ENCODE data around the gene RNGTT.
"Not testable (repeated sequence)": the region's sequence is repeated elsewhere in the genome, so short reads cannot be mapped to it uniquely, and the experiment has no call there.

Gene RNGTT

DNA sequence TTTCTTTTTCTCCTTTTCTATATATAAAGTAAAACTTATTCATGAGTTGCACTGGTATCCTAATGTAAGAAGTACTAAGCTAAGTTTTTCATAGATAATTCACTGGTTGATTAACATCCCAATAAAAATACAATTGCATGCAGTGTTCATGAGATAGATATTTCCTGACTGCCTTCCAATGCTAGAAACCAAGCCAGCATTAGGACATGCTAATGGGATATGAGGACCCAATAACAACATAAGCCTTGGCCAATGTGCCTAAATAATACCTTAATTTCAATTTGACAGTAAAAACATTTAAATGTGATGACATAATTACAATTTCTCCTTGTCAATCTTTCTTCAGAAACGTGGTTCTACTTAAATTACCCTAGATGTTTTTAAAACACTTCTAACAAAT lies 152.7 kb downstream of the RNGTT start:
- DNase-seq (ENCODE audit: low read depth in 2 of 2) = no peak

DNA sequence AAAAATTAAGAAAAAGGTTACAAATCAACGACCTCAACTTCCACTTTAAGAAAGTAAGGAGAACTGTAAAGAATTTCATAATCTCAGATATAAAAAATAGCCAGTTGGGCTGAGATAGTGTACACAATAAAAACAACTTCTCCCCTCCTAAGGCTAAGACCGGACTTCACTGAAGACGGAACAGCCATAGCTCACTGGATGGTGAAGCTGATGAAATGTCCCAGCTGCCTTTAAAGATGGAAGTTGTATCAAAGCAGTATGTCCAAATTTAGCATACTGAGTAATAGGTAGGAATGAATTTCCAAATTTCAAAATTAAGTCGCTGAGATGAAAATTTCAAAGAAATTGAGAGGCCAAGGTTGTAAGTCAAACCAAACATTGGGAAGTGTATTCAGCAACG lies 153.3 kb downstream of the RNGTT start:
- no peak for DNase-seq (ENCODE audit: low read depth in 2 of 2)

DNA sequence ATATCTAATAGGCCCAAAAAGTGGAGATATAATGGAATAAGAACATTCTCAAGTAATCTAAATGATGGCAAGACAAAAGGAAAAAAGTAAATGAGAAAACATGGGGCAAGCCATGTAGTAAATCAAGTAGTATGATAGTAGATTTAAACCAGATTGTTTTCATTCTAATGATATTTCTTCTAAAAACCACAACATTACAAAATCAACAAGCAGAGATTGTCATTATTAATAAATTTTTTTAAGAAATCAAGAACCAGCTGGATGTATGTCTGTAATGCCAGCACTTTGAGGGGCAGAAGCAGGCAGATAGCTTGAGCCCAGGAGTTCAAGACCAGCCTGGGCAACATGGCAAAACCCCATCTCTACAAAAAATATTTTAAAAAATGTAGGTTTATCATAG lies 155.0 kb downstream of the RNGTT start:
- no peak for DNase-seq (ENCODE audit: low read depth in 2 of 2)

DNA sequence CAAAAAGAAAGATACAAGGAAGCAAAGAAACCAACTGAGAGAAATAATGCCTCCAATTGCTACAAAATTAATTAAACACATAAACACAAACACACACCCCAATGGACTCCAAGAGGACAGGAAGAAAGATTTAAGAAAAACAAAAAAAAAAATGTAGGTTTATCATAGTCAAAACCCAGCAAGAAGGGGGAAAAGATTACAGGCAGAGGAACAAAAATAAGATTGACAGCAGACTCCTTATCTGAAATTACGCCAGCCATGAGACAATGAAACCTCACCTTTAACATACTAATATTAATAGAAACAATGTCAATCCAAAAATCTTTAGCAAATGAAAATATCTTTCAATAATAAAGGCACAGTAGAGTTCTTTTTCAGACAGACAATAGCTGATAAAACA lies 155.8 kb downstream of the RNGTT start:
- no peak for DNase-seq (ENCODE audit: low read depth in 2 of 2)

DNA sequence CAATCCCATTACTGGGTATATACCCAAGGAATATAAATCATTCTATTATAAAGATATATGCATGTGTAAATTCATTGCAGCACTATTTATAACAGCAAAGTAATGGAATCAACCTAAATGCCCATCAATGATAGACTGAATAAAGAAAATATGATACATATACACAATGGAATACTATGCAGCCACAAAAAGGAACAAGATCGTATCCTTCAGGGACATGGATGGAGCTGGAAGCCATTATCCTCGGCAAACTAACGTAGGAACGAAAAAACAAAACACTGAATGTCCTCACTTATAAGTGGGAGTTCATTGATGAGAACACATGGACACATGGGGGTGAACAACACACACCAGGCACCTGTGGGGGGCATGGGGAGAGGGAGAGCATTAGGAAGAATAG lies 156.7 kb downstream of the RNGTT start:
- DNase-seq (ENCODE audit: low read depth in 2 of 2) = no peak

DNA sequence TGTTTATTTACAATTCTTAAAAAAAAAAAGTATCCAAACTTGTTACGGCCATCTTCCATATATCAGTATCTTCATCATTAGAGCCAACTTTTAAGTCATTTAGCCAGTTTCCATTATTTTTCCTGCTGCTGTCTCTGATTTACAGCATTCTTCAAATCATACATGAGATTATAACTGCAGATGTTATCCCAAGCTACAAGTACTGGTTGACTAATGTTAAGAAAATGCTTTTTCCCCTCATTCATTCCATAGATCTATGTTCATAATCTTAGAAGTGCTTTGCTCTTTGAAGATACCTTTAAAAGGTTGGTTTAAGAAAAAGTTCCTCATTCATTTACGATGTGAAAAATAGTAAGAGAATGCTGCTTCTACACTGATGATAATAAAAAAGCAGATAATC lies 158.7 kb downstream of the RNGTT start:
- DNase-seq (ENCODE audit: low read depth in 2 of 2) = no peak

DNA sequence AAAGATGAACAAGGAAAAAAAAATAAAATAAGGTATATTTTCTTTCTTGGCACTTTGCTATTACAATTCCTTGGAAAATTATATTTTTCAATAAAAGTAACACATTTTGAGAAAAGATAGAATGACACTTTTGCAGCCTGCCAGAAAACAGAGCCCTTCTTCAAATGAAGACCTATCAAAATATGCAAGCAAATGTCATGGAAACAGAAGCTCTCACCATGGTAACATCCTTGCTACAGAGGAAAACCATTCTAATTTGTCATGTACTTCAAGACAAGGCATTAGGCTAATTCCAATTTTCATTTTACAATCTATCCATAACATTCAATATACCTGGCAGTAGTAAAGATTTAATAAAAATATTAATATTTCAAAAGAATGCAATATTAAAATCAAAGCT lies 177.9 kb downstream of the RNGTT start:
- DNase-seq (ENCODE audit: low read depth in 2 of 2) = no peak

DNA sequence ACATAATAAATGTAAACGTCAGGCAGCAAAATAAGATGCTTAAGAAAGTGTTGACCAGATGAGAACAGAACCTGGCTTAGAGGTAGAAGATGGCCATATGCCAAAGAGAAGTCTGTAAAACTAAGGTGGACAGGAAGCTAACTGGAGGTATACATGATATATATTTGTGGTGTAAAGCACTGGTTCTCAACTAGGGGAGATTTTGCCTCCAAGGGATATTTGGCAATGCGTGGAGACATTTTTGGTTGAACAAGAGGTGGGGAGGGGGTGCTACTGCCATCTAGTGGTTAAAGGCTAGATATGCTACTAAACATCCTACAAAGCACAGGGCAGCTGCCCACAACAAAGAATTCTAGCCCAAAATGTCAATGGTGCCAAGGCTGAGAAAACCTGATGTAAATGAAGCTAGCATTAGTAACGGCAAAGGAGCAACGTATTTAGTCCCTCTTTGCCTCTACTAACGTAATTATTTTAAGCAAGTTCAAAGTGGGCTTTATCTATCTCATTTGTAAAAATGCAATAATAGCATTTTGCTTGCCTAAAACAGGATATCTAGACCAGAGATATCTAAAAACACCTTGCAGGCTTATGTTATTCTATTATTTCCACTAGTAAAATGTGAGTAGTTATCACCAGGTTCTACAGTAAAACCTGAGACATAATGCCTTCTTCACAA lies 182.6 kb downstream of the RNGTT start:
- peak in 1 of 2 donors; percentile 0 for DNase-seq (ENCODE audit: low read depth in 2 of 2)

DNA sequence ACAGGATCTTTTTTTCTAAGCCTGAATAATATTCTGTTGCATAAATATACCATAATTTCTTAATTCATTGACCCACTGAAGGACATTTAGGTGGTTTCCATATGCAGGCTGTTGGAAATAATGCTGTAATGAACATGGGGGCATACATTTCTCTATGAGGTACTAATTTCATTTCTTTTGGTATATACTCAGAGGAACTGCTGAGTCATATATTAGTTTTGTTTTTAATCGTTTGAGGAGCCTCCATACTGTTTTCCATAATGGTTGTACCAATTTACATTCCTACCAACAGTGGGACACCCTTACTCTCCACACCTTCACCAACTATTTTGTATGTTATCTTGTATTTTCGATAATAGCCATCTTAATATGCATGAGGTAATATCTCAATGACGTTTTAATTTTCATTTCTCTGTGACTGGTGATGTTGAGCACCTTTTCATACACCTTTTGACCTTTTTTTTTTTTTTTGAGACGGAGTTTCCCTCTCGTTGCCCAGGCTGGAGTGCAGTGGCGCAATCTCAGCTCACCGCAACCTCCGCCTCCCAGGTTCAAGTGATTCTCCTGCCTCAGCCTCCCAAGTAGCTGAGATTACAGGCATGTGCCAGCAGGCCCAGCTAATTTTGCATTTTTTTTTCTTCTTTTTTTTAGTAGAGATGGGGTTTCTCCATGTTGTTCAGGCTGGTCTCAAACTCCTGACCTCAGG lies 187.4 kb downstream of the RNGTT start:
- DNase-seq (ENCODE audit: low read depth in 2 of 2) = no peak

DNA sequence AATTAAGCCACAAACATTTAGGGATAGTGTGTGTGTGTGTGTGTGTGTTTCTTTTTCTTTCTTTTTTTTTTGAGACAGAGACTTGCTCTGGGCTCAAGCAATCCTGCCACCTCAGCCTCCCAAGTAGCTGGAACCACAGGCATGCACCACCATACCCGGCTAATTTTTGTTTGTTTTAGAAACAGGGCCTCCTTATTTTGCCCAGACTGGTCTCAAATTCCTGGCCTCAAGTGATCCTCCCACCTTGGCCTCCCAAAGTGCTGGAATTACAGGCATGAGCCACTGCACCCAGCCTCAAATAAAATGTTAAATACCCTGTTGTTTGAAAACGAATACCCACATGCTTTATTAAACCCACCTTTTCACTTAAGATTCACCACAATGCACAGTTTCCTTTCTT lies 195.3 kb downstream of the RNGTT start:
- DNase-seq (ENCODE audit: low read depth in 2 of 2) = not testable (repeated sequence)

DNA sequence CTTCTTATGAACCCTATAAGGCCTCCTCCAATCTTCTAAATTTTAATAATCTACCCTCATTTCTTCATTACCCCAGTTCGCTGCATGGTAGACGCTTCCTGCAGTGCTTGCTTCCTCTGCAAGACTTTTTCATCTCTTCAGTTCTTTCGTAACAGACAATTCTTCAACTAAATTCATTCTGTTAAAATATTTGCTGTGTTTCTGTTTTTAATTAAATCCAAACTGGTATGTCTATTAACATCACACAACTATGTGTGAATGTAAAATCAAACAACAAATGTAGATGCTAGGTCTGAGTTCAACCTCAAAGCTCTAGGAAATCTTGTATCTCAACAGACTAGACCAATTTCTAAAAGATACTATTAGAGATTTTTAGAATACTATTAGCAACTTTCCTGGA lies 199.3 kb downstream of the RNGTT start:
- DNase-seq (ENCODE audit: low read depth in 2 of 2) = no peak

DNA sequence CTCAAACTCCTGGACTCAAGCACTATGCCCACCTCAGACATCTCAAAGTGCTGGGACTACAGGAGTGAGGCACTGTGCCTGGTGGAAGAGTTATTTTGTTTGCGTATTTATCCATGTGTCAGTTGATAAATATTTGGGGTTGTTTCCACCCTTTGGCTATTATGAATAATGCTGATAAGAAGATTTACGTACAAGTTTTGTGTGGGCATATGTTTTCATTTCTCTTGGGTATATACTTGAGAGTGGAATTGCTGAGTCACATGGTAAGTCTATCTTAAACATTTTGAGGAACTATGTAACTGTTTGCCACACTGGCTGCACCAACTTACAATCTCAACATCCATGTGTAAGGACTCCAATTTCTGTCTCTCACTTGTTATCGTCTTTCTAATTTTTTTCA lies 200.3 kb downstream of the RNGTT start:
- DNase-seq (ENCODE audit: low read depth in 2 of 2) = no peak

DNA sequence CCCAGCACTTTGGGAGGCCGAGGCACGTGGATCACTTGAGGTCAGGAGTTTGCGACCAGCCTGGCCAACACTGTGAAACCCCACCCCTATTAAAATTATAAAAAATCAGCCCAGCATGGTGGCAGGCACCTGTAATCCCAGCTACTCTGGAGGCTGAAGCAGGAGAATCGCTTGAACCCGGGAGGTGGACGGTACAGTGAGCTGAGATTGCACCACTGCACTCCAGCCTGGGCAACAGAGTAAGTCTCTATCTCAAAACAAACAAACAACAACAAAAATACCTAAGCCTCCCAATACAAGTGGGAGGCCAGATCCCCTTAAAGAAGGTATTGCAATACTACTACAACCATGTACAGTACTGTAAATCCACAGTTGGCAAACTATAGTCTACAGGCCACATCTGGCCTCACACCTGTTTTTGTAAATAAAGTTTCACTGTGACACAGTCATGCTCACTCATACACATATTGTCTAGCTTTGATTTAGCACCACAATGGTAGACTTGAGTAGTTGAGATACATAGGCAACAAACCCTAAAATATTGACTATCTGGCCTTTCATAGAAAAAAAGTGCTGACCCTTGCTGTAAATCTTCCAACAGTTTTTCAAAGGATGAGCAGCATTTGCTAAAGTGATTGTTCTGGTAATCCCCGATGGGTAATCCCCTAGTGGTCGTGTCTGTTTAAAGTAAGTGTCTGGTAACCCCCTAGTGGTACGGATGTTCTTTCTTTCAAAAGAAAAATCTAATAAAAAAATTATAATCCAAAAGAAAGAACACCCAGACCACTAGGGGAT lies 202.0 kb downstream of the RNGTT start:
- DNase-seq (ENCODE audit: low read depth in 2 of 2) = no peak

DNA sequence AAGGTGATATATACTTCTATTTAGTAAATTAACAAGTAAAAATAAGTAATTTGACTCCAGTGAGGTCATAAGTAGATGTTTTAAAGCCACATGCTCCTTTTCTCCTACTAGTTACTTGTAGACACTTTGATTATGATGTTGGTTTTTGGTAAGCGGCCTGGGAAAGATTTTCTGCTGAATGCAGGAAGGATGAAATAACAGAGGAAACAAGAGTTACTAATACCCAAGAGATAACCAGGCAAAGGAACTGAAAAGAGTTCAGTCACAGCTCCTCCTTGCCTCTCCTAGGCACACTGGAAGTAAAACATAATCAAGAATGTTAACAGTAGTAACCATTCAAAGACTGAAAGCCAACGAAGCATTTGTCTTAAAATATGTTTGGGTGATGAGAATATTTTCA lies 203.3 kb downstream of the RNGTT start:
- DNase-seq (ENCODE audit: low read depth in 2 of 2) = no peak

DNA sequence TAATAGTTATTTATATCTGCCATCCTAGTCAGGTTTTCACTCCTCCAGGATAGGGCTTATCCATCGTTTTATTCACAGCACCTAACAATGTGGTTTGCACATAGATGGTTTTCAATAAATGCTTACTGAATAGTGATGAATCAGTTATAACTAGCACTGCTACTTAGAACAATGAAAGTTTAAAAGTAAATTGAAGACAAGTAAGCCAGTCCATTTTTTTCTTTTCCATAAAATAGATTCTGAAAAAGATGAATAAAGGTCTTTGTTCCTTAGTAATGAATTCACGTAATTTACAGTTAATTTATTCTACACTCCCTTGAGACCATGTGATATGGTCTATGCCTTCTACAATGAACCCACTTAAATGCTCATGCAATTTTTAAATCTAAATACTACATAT lies 212.5 kb downstream of the RNGTT start:
- DNase-seq (ENCODE audit: low read depth in 2 of 2) = no peak

DNA sequence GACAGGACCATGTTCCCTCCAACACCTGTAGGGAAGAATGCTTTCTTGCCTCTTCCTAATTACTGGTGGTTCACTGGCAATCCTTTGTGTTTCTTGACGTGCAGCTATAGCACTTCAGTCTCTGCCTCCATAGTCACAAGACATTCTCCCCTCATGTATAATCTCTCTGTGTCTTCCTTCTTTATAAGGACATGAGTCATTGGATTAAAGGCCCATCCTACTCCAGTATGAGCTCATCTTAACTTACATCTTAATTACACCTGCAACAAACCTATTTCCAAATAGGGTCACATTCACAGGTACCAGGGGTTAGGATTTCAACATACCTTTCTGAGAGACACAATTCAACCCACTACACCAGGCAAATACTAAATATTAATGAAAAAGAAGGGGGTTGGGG lies 213.6 kb downstream of the RNGTT start:
- DNase-seq (ENCODE audit: low read depth in 2 of 2) = no peak

DNA sequence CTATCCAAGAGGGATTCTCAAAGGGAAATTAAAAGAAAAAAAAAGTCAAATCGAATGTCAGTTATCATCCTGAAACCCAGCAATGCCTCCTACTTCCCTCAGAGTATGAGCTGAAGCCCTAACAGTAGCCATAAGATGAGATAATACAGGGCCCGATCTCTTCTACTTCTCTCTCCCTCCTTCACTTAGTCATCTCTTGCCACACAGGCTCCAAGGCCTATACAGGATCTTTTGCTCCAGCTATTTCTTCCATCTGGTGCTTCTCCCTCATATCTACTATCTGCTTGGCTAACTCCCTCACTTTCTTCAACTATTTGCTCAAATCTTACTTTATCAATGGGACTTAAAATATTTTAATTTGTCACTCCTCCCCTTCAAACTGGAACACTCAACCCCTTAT lies 215.3 kb downstream of the RNGTT start:
- no peak for DNase-seq (ENCODE audit: low read depth in 2 of 2)

DNA sequence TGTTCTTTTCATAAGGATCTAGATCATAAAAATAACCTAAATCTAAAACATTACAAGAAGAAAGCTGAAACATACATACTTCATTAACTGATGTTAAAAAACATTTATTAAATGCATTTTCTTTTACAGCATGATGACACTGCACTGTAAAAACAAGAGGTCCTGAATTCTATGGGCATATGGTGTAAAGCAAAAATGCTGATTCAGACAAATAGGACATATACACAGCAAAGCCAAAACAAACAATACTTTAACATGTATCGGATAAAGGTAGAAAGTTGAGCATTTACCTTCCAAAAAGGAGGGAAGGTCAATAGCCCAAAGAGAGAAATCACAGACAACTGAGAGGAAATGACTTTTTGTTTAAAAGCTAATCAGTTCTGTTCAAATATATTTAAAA lies 221.5 kb downstream of the RNGTT start:
- DNase-seq (ENCODE audit: low read depth in 2 of 2) = no peak

DNA sequence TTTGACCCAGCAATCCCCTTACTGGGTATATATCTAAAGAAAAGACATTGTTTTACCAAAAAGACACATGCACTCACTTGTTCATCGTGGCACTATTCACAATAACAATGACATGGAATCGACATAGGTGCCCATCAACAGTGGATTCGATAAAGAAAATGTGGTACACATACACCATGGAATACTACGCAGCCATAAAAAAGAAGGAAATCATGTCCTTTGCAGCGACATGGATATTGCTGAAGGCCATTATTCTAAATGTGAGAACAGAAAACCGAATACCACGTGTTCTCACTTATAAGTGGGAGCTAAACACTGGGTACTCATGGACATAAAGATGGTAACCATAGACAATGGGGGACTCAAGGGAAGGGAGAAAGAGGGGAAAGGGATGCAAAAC lies 222.3 kb downstream of the RNGTT start:
- DNase-seq (ENCODE audit: low read depth in 2 of 2) = no peak

DNA sequence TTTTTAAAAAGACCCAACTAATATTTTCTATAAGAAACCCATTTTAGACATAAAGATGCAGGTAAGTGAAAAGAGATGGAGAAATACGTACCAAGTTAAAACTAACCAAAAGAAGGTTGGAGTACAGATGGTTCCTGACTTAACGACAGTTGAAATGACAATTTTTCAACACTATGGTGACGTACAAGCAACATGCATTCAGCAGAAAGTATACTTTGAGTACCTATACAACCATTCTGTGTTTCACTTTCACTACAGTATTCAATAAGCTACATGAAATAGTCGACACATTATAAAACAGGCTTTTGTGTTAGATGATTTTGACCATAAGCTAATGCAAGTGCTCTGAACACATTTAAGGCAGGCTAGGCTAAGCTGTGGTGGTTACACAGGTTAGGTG lies 228.9 kb downstream of the RNGTT start:
- DNase-seq (ENCODE audit: low read depth in 2 of 2) = no peak

DNA sequence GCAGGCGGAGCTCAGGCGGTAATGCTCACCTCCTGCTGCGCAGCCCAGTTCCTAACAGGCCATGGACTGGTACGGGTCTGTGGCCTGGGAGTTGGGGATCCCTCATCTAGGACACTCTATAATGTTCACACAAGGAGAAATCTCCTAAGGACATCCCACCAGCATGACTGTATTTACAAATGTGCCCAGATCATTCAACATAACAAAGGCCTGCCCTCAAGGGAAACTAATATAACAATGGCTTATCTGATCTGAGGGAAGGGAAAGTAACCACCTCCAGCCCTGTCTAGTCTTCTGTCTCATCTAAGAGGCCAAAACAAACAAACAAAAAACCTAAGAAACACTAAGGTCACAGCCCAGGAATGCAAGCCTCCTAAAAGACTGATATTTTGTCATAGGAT lies 232.8 kb downstream of the RNGTT start:
- no peak for DNase-seq (ENCODE audit: low read depth in 2 of 2)

DNA sequence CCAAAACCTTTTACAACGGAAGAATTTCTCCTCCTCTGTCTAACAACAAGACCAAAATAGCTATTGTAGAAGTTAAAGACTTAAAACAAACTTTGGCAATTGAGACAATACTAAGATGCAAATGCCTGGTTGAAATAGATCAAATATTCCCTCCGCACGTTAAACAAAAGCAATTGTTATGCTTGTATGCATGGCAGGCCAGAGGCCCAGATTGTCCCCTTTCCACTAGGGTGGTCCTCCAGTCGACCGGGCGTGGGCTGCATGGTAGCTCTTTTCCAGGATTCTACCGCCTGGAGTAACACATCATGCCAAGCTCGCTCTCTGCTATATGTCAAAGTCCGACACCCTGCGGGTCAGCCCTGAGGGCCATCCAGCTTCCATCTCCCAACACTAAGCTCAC lies 234.7 kb downstream of the RNGTT start:
- DNase-seq (ENCODE audit: low read depth in 2 of 2) = no peak

DNA sequence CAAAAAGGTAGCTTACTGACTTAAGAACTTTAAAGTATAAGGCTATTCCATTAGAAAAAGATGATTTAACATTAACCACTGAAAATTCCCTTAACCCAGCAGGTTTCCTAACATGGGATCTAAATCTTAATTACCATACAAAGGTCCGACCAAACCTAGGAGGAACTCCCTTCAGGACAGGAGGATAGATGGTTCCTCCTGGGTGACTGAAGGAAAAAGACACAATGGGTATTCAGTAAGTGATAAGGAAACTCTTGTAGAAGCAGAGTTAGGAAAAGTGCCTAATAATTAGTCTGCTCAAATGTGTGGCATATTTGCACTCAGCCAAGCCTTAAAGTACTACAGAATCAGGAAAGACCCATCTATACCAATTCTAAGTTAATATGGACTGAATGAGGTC lies 237.0 kb downstream of the RNGTT start:
- not testable (repeated sequence) for DNase-seq (ENCODE audit: low read depth in 2 of 2)
